ENCODE results near the gene SEPTIN14. TPM values are rescaled to one million over a fixed set of nuclear protein-coding genes. Genes with fewer than 3 reads are reported as not detected.
A peak's percentile ranks its signal among the peaks of the same experiment; 100 is the strongest.
"Not testable (repeated sequence)": the region's sequence is repeated elsewhere in the genome, so short reads cannot be mapped to it uniquely, and the experiment has no call there.

Gene SEPTIN14
- not detected in 2 replicates for total RNA-seq

DNA sequence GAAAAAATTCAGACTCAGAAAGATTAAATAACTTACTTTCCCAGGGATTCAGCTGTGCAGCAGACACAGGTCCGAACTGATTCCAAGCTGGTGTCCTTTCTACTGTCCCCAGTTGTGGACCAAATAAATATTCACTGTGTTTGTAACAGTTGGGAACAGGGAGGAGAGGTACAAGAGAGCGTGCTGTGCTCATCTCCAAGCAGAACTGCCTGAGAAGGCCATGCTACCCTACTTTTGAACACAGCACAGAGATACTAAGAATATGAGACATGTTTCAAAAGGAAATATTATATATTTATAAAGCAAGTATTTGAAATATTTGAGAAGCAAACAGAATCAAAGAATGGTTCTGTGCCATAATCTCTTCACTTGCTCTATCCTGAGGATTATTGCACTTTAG lies at the start of gene SEPTIN14:
Gene SEPTIN14, minus strand, starts transcription at position 101 of the 400 bp plus-strand sequence. CDS start 756 bp downstream, outside the sequence.
- DNase-seq (ENCODE audit: extremely low read depth, low read depth, low spot score) = not testable (repeated sequence)

- DNase-seq (ENCODE audit: extremely low read depth, low read depth, low spot score) = no peak
Observed at GRCh38 chr7:55903985-55904759, 41.6 kb upstream of the SEPTIN14 start.

DNA sequence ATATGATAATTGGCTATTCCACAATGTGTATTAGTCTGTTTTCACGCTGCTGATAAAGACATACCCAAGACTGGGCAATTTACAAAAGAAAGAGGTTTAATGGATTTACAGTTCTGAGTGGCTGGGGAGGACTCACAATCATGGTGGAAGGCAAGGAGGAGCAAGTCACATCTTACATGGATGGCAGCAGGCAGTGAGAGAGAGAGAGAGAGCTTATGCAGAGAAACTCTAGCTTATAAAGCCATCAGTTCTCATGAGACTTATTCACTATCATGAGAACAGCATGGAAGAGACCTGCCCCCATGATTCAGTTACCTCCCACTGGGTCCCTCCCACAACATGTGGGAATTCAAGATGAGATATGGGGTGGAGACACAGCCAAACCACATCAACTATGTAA lies 38.5 kb upstream of the SEPTIN14 start:
- not testable (repeated sequence) for DNase-seq (ENCODE audit: extremely low read depth, low read depth, low spot score)

GRCh38 chr7:55898287-55898686 lies 35.7 kb upstream of the SEPTIN14 start:
- peak; percentile 31 for DNase-seq (ENCODE audit: extremely low read depth, low read depth, low spot score)

- DNase-seq (ENCODE audit: extremely low read depth, low read depth, low spot score) = no peak
Observed at GRCh38 chr7:55895021-55895420, 32.5 kb upstream of the SEPTIN14 start.

- no peak for DNase-seq (ENCODE audit: extremely low read depth, low read depth, low spot score)
Observed at GRCh38 chr7:55893940-55894339, 31.4 kb upstream of the SEPTIN14 start.

GRCh38 chr7:55888378-55888777 lies 25.8 kb upstream of the SEPTIN14 start:
- DNase-seq (ENCODE audit: extremely low read depth, low read depth, low spot score) = not testable (repeated sequence)

- DNase-seq (ENCODE audit: extremely low read depth, low read depth, low spot score) = no peak
Observed at GRCh38 chr7:55887821-55888247, 25.3 kb upstream of the SEPTIN14 start.

- no peak for DNase-seq (ENCODE audit: extremely low read depth, low read depth, low spot score)
Observed at GRCh38 chr7:55884321-55884720, 21.8 kb upstream of the SEPTIN14 start.

GRCh38 chr7:55878691-55879090 lies 16.1 kb upstream of the SEPTIN14 start:
- no peak for DNase-seq (ENCODE audit: extremely low read depth, low read depth, low spot score)

DNA sequence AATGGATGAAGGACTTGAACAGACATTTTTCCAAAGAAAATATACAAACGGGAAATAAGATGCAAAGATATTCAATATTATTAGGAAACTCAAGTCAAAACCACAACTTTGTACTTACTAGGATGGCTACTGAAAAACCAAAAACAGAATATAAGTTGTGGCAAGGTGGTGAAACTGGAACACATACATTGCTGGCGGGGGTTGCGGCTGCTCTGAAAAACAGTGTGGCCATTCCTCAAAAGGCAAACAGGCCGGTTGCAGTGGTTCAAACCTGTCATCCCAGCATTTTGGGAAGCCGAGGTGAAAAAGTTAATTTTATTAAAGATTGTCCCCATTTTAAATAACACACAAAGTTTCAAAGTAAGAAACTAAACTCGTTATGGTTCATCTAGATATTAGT lies 14.8 kb upstream of the SEPTIN14 start:
- DNase-seq (ENCODE audit: extremely low read depth, low read depth, low spot score) = no peak

GRCh38 chr7:55873765-55874164 lies 11.2 kb upstream of the SEPTIN14 start:
- no peak for DNase-seq (ENCODE audit: extremely low read depth, low read depth, low spot score)

DNA sequence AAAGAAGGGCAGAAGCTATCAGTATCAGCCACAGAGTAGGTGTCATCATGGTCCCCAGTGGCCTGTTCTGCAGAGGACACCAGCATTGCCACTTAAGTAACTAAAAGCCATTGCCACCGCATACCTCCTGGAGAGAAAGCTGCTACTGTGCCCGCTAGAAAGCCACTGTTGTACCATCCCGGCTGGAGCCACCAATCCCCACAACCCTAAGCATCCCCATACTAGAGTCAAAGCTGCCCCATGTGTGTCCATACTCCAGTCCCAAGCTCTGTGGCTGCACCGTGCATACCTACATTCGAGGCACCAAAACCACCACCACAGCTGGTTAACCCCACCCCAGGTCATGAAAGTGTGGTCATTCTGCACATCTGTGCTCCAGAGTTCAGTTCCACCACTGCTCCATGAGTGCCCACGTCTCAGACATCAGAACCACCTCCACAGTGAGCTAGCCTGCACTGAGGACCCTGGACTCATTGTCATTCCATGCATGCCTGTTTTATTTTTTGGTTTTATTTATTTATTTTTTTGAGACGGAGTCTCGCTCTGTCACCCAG lies 9.5 kb upstream of the SEPTIN14 start:
- DNase-seq (ENCODE audit: extremely low read depth, low read depth, low spot score) = no peak

DNA sequence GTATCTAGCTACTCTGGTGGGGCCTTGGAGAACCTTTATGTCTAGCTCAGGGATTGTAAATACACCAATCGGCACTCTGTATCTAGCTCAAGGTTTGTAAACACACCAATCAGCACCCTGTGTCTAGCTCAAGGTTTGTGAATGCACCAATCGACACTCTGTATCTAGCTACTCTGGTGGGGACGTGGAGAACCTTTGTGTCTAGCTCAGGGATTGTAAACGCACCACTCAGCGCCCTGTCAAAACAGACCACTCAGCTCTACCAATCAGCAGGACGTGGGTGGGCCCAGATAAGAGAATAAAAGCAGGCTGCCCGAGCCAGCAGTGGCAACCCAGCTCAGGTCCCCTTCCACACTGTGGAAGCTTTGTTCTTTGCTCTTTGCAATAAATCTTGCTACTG lies 6.4 kb upstream of the SEPTIN14 start:
- not testable (repeated sequence) for DNase-seq (ENCODE audit: extremely low read depth, low read depth, low spot score)

GRCh38 chr7:55845164-55845563 lies 17.4 kb downstream of the SEPTIN14 start:
- not testable (repeated sequence) for DNase-seq (ENCODE audit: extremely low read depth, low read depth, low spot score)

DNA sequence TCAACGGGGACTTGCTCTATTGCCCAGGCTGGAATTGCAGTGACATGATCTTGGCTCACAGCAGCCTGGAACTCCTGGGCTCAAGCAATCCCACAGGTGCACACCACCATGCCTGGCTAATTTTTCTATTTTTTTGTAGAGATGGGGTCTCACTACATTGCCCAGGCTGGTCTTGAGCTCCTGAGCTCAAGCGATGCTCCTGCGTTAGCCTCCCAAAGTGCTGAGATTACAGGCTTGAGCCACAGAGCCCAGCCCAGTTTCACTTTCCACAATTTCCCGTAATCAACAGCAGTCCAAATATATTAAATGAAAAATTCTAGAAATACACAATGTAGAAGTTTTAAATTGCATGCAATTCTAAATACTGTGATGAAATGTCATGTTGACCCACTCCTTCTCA lies 24.0 kb downstream of the SEPTIN14 start:
- no peak for DNase-seq (ENCODE audit: extremely low read depth, low read depth, low spot score)

- DNase-seq (ENCODE audit: extremely low read depth, low read depth, low spot score) = no peak
Observed at GRCh38 chr7:55827577-55827976, 35.0 kb downstream of the SEPTIN14 start.

DNA sequence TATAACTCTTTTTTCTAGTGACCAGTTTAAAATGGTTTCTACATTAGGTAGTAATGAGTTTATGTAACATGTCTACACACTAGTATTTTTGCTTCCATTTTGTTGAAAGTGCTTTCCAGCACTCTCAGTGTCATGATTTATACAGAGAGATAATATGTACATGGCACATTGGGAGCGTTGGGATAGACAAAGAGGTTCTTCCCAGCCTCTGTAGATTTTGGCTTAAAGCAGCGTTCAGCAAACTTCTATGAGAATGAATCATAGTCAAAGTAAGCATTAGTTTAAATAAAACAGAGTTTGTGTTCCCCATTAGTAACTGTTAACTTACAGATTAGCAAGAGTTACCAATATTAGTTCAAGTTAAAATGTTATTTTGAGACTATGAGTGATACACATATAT lies 43.9 kb downstream of the SEPTIN14 start:
- no peak for DNase-seq (ENCODE audit: extremely low read depth, low read depth, low spot score)

DNA sequence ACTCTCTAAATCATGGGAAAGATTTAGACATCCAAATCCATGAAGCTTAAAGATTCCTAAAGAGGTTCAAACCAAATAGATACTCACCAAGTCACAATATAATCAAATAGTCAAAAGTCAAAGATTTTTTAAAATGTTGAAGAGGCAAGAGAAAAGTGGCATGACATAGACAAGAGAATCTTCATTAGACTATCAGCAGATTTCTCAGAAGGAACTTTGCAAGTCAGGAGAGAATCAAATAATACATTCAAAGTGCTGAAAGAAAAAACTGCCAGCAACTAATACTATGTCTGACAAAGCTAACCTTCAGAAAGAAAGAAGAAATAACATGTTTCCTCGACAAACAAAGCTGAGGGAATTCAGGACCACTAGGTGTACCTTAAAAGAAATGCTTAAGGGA lies 65.3 kb downstream of the SEPTIN14 start:
- DNase-seq (ENCODE audit: extremely low read depth, low read depth, low spot score) = not testable (repeated sequence)

- DNase-seq (ENCODE audit: extremely low read depth, low read depth, low spot score) = no peak
Observed at GRCh38 chr7:55794527-55794926, 68.0 kb downstream of the SEPTIN14 start.

DNA sequence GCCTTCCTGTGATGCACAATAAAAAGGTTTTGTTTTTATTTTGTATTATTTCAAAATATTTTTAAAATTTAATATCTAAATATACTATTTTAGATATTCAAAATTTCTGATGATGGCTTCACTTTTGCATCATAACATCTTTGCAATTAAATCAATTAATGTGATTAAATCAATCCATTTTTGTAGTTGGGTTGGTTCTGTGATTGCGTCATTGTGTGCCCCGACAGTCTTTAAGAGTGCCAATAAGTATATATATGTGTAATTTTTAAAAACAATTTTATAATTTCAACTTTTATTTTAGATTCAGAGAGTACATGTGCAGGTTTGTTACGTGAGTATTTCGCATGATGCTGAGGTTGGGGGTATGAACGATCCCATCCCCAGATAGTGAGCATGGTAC lies 70.5 kb downstream of the SEPTIN14 start:
- DNase-seq (ENCODE audit: extremely low read depth, low read depth, low spot score) = no peak

GRCh38 chr7:55787796-55788195 lies 74.8 kb downstream of the SEPTIN14 start:
- no peak for DNase-seq (ENCODE audit: extremely low read depth, low read depth, low spot score)
